HCEC 1CT (cell line): ENCODE measurements around the gene ROBO2.
"Not testable (repeated sequence)": the region's sequence is repeated elsewhere in the genome, so short reads cannot be mapped to it uniquely, and the experiment has no call there.

Source experiments
- DNase-seq: peaks from one replicate; pipeline ENCODE4 v3.0.0-alpha.2; 2017

The ROBO2 gene

DNA sequence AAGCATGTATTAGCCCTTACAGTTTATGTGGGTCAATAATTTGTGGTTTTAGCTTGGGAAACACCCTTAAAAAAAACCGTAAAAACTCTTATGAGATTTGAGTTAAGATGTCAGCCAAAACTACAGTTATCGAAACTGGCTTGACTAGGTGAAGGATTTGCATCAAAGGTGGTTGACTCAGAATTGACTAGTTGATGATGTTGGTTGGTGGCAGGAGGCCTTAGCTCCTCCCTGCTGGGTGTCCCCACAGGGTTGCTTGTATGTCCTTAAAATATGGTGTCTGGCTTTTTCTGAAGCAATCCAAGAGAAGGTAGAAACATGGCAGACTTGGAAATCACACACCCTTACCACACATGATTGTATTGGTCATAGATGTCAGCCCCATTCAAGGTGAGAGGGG is 305.1 kb downstream of the ROBO2 start:
- DNase-seq: no peak

GRCh38 chr3:77348244-77348855 is 308.5 kb downstream of the ROBO2 start:
- DNase-seq: no peak

GRCh38 chr3:77354958-77355357 is 315.1 kb downstream of the ROBO2 start:
- no peak for DNase-seq

- DNase-seq: no peak
These were observed 323.0 kb downstream of the ROBO2 start for GRCh38 chr3:77362936-77363335.

DNA sequence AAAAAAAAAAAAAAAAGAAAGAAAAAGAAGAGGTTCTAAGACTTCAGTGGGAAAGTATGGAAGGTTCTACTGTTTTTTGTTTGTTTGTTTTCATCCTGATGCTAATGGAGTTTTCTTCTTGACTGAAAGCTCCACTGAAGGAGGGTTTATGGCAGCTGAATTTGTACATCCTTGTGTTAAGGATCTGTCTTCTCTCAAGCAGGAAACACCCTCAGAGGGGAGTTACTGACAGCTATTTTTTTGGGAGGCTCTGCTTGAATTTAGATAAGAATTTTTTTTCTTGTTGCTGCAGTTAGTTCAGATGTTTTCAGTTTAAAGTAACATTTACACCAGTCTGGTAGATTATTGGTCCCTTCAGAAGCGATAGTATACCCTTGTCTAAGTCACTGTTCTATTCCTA is 325.3 kb downstream of the ROBO2 start:
- no peak for DNase-seq

GRCh38 chr3:77370413-77370812 is 330.5 kb downstream of the ROBO2 start:
- peak; percentile 51 for DNase-seq

GRCh38 chr3:77372018-77372417 is 332.1 kb downstream of the ROBO2 start:
- no peak for DNase-seq

GRCh38 chr3:77372634-77373346 is 332.9 kb downstream of the ROBO2 start:
- DNase-seq: no peak

GRCh38 chr3:77373619-77374018 is 333.7 kb downstream of the ROBO2 start:
- no peak for DNase-seq

GRCh38 chr3:77376511-77376910 is 336.6 kb downstream of the ROBO2 start:
- no peak for DNase-seq

DNA sequence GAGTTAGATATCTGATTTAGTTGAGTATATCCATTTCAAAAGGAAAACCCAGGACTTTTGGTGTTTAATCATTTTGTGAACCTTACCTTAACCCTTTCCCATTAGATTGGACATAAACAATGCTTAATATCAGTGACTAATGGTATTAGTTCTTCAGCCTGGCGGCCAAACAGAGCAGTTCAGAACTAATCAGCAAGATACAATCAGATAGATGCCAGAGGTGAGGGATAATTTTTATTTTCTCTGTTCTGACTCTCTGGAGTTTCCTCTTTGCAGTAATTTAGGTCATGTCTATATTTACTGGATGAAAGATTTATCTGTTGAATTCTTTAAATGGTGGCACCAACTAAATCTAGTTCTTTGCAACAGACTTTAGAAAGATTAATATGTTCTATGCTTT is 337.8 kb downstream of the ROBO2 start:
- DNase-seq: no peak

GRCh38 chr3:77380136-77380535 is 340.2 kb downstream of the ROBO2 start:
- DNase-seq: no peak

- no peak for DNase-seq
These were observed 341.5 kb downstream of the ROBO2 start for GRCh38 chr3:77381431-77381830.

DNA sequence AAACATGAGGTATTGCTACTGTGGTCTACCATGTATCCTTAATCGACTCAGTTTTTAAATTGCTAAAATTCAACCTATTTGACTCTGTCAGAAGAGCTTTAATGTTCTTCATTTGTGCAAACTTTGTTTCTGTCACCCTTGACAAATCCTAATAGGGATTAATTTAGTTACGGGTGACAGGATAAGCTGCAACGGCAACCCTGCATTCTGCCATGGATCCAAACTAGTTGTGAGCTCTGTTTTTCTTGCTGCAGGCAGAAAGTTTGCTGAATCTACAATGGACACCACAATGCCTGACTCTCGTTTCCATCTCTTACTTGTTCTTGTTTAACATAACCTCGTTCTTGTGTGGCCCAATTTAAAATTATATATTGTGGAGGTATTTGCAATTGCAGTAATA is 352.3 kb downstream of the ROBO2 start:
- DNase-seq: no peak

DNA sequence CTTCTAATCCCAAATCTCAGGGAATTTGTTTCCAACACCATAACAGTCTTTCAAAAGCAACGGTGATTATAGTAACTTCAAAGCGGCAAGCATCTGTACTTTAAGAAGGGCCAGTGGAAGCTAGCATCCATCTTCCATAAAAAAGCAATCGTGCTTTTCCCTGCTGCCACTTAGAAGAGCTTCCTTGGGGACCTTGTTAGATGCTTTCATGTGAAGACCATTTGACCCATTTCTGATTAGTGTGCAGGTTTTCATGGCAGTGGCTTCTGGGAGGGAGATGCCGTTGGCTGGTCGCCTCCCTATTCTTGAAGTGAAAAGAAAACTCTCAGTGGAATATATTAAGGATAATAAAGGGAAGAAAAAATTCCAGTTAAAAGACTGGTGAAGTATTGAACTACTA is 354.1 kb downstream of the ROBO2 start:
- DNase-seq: no peak

DNA sequence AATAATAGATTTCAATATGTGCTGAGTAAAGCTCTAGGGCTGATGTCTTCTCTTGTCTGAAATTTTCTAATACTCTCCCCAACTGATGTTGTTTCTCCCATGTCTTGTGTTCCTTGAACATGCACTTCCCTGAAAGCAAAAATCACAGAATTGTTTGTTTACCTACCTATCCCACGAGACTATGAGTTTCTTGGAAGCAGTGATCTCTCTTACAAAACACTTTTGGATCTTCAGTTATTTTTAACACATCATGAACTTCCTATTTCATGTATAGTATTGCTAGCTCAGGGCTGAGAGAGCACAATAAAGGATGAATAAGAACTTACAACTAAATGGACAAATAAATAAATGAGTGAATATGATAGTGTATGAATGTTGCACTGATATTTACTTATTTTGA is 365.0 kb downstream of the ROBO2 start:
- DNase-seq: no peak

DNA sequence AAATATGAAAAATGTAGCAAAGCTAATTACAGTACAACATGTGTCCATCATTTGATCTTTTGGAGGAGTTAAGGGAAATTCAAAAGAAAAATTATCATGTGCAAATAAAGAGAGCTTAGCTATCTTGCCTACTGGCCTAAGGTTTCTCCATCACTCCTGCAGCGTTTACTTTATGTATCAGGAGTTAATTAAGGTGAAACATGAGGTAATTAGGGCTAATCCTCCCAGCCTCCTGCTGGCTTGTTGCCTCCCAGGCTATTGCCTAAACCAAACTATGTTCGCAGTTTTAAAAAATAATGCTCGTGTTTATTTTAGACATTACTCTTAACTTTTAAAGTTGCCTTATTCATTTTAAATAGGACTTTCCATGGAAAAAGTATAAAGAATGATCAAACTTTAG is 367.5 kb downstream of the ROBO2 start:
- DNase-seq: no peak

DNA sequence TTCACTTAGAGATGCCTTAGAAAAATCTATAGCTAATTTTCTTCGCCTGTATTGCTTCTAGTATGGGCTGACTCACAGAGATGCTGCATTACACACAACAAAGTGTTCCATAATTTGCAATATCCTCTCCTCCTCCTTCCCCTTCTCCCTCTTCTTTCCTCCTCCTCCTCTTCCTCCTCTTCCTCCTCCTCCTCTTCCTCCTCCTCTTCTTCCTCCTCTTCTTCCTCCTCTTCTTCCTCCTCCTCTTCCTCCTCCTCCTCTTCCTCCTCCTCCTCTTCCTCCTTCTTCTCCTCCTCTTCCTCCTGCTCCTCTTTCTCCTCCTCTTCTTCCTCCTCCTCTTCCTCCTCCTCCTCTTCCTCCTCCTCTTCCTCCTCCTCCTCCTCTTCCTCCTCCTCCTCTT is 370.4 kb downstream of the ROBO2 start:
- not testable (repeated sequence) for DNase-seq

DNA sequence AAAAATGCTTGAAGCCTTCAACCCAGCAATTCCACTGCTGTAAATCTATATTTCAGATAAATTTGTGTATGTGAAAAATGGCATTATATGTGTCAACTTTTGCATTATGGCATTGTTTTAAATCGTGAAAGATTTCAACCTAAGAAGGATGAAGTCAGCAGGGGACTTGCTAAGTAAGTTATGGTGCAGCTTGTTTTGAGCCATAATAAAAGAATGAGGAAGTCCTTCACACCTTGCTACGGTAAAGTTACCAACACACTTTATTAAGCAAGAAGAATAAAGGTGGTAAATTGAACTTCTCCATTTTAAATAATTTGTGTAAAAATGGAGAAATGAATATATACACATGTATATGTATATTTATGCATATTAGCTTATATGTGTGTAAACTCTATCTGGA is 371.4 kb downstream of the ROBO2 start:
- DNase-seq: no peak

DNA sequence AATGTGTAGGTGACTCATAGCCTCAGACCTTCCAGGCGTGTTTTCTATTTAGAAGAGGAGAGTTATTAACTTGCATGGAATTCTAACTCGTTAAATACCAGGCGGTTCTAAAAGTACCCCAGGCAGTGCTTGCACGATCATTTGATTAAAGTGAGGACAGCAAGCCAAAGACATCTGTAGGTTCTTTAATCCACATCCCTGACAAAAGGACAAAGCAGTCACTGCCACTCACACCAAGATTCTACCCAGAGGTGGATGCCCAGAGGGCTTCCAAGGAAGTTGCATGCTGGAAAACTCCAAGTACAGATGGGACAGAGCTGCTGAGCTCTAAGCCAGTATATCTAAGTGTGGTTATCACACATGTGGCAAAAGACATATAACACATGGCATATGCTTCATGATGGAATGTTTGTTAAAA is 372.1 kb downstream of the ROBO2 start:
- DNase-seq: no peak

GRCh38 chr3:77412584-77412983 is 372.7 kb downstream of the ROBO2 start:
- DNase-seq: no peak

DNA sequence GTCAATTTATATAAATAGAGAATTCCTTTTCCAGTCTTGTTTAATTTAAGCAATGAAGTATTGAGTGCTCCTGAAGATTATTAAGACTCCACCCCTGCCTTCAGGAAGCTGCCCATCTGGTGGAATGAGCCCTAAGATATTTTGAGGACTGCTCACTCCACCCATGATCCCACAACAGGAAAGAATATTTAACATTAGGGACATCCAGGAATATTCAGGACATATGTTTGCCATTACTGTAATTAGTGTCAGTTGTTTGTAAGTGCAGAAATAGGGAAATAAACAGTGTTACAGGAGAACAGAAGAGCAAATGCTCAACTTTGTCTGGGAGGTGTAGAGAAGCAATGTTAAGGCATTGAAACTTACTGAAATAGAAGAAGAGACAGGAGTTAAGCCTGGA is 375.0 kb downstream of the ROBO2 start:
- DNase-seq: no peak

DNA sequence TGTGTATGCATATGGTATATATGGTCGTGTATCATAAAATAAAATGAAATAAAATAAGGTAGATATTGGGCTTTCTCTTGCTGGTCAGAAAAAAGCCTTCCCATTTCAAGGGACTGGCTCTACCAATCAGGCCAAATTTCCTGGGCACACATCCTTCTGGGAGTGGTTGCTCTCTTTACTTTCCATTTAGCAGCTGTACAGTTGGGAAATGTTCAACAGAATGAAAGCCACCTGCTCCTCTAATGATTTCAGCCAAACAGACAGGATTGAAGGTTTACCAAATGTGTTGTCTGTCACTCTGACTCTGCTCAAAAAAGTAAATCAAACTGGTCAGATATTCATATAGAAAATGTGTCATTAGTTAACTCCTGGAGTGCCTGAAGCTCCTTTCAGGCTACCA is 380.4 kb downstream of the ROBO2 start:
- no peak for DNase-seq

DNA sequence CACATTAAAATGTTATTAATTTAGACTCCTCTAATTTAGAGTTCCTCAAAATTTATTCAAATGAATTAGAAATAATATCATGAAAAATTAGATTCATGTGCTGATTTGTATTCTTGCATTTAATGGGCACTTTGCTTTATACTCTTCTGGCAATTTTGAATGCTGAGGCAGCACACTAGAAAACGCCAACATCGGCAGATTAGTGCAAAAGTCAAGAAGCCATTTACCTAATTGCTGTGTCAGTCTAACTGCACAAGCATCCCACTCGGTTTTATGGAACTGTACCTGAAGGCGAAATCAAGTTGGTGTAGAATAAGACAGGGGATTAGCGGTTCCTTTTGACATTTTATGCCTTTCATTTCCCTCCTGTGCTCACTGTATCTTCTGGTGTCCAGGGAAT is 382.0 kb downstream of the ROBO2 start:
- DNase-seq: no peak

GRCh38 chr3:77426531-77426930 is 386.6 kb downstream of the ROBO2 start:
- DNase-seq: no peak
